HepG2 (cell line): ENCODE data around the gene ACTN3. TPM values are rescaled to one million over a fixed set of nuclear protein-coding genes. Genes with fewer than 3 reads are reported as not detected.

Experiments used
- AFF4 ChIP-seq: sonication (generic); formaldehyde crosslinking; IDR thresholded peaks from 2 replicates; pipeline ENCODE4 v1.4.0; 2020; ENCODE audit warnings: missing genetic modification reagents
- ATRX ChIP-seq: sonication (generic); formaldehyde crosslinking; IDR thresholded peaks from 2 replicates; pipeline ENCODE4 v1.4.0; 2020; ENCODE audit warnings: missing genetic modification reagents, borderline replicate concordance
- DMTF1 ChIP-seq: sonication (generic); formaldehyde crosslinking; IDR thresholded peaks from 2 replicates; pipeline ENCODE4 v1.4.0; 2020; ENCODE audit warnings: mild to moderate bottlenecking, missing genetic modification reagents
- IKZF1 ChIP-seq: fragments of 450-650 bp; IDR thresholded peaks from 2 replicates; pipeline ENCODE4 v1.7.1; 2016
- POLR2A ChIP-seq, 2 experiments: IDR thresholded peaks; 2 replicates each; pipeline ENCODE4 v1.6.1; 2011; ENCODE audit warnings: low read depth in 2 of 2, low read length in 2 of 2, mild to moderate bottlenecking in 1 of 2, moderate library complexity in 1 of 2; ENCODE audit not compliant: insufficient read depth in 1 of 2
- RBAK ChIP-seq: sonication (generic); formaldehyde crosslinking; IDR thresholded peaks from 2 replicates; pipeline ENCODE4 v1.5.1; 2020; ENCODE audit warnings: mild to moderate bottlenecking, missing genetic modification reagents
- U2AF1 ChIP-seq: fragments of 200-400 bp; formaldehyde crosslinking; optimal IDR thresholded peaks from 2 replicates; pipeline ENCODE3; 2017; ENCODE audit warnings: mild to moderate bottlenecking, low read depth, low read length
- YEATS4 ChIP-seq: sonication (generic); formaldehyde crosslinking; IDR thresholded peaks from 2 replicates; pipeline ENCODE4 v1.4.0; 2020; ENCODE audit warnings: missing genetic modification reagents, borderline replicate concordance
- ZBTB34 ChIP-seq: sonication (generic); formaldehyde crosslinking; IDR thresholded peaks from 2 replicates; pipeline ENCODE4 v1.8.0; 2022; ENCODE audit warnings: mild to moderate bottlenecking, missing genetic modification reagents
- ZNF615 ChIP-seq: sonication (generic); formaldehyde crosslinking; IDR thresholded peaks from 2 replicates; pipeline ENCODE4 v1.5.0; 2020; ENCODE audit warnings: mild to moderate bottlenecking, missing genetic modification reagents, borderline replicate concordance
- ZNF775 ChIP-seq: sonication (generic); formaldehyde crosslinking; IDR thresholded peaks from 2 replicates; pipeline ENCODE4 v1.4.0; 2020; ENCODE audit warnings: missing genetic modification reagents, mild to moderate bottlenecking, moderate library complexity, borderline replicate concordance
- polyA plus RNA-seq, 8 experiments: library from polyadenylated mRNA; depleted of rRNA in 3 of 8; stranded (reverse) in 7 of 8; unstranded in 1 of 8; fragments of >200 nt; fragmentation: Illumina TruSeq in 4 of 8; extraction: Trizol in 4 of 8; gene quantifications; 2 replicates each; pipeline versions ENCODE4 v1.2.1 to v1.2.3, GENCODE V29; 2011 to 2016; ENCODE audit warnings: low read depth in 4 of 8, missing spikeins in 1 of 8, mixed read lengths in 1 of 8; ENCODE audit not compliant: insufficient read depth in 1 of 8
- total RNA-seq, 5 experiments: library from RNA; depleted of rRNA; stranded (reverse); fragments of >200 nt; fragmentation: Illumina TruSeq; extraction: Trizol; gene quantifications; 2 replicates each; pipeline ENCODE4 v1.2.3, GENCODE V29; 2016; ENCODE audit warnings: low read depth in 1 of 5
- TF ChIP-seq, protein P1 (sequence below): sonication (generic); formaldehyde crosslinking; conservative IDR thresholded peaks from 2 replicates; pipeline ENCODE4 v1.4.0; 2020; ENCODE audit warnings: mild to moderate bottlenecking, missing genetic modification reagents, moderate library complexity
- TF ChIP-seq, protein P2 (sequence below): sonication (generic); formaldehyde crosslinking; IDR thresholded peaks from 2 replicates; pipeline ENCODE4 v1.5.0; 2020; ENCODE audit warnings: mild to moderate bottlenecking, missing genetic modification reagents, borderline replicate concordance
- TF ChIP-seq, protein P3 (sequence below): sonication (generic); formaldehyde crosslinking; IDR thresholded peaks from 2 replicates; pipeline ENCODE4 v1.5.1; 2020; ENCODE audit warnings: missing genetic modification reagents, mild to moderate bottlenecking, borderline replicate concordance

ACTN3 gene
- total and polyA plus RNA-seq, 2 of the 13 experiments (the other 11 are each of a cell fraction or from before 2014, with no cell fraction given): 0.04 to 0.09 TPM

DNA sequence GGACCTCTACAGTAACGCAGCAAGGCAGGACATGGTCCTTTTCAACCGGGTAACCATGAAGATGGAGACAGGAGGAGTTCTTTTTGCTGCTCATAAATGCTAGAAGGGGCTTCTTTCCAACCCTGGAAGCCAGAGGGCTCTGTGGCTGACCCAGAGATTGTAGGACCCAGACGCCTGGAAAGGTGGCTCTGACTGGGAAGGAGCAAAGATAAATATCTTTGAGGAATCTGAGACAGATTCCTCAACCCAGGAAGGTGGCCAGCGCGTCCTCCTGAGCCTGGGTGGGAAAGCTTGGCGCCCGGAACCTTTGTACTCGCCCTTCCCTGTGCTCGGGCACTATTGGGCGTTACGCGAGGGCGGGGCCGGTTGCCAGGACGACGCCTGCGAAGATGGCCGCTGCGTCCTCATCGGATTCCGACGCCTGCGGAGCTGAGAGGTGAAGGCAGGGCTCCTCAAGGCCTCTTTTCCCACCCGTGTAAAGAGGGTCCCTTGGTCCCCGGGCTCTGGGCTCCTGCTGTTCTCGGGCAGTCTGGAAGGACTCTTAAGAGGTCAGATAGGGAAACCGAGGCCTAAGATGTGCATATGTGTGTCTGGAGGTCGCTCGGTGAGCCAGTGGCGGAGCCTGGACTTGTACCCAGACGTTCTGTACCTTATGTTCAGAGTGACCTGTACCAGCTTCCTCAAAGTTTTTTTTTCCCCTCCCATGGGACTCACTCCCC lies 36.3 kb upstream of the ACTN3 start, which contains the start of gene BBS1 (continued):
- TF ChIP-seq AFF4 (CRISPR knock-in tag): no peak
- peak; percentile 62 for TF ChIP-seq U2AF1
- TF ChIP-seq ZNF615 (CRISPR knock-in tag): no peak
- TF ChIP-seq YEATS4 (CRISPR knock-in tag): peak; percentile 85
- TF ChIP-seq, protein P1, sequence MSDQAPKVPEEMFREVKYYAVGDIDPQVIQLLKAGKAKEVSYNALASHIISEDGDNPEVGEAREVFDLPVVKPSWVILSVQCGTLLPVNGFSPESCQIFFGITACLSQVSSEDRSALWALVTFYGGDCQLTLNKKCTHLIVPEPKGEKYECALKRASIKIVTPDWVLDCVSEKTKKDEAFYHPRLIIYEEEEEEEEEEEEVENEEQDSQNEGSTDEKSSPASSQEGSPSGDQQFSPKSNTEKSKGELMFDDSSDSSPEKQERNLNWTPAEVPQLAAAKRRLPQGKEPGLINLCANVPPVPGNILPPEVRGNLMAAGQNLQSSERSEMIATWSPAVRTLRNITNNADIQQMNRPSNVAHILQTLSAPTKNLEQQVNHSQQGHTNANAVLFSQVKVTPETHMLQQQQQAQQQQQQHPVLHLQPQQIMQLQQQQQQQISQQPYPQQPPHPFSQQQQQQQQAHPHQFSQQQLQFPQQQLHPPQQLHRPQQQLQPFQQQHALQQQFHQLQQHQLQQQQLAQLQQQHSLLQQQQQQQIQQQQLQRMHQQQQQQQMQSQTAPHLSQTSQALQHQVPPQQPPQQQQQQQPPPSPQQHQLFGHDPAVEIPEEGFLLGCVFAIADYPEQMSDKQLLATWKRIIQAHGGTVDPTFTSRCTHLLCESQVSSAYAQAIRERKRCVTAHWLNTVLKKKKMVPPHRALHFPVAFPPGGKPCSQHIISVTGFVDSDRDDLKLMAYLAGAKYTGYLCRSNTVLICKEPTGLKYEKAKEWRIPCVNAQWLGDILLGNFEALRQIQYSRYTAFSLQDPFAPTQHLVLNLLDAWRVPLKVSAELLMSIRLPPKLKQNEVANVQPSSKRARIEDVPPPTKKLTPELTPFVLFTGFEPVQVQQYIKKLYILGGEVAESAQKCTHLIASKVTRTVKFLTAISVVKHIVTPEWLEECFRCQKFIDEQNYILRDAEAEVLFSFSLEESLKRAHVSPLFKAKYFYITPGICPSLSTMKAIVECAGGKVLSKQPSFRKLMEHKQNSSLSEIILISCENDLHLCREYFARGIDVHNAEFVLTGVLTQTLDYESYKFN (CRISPR knock-in tag): 0 out of 2 replicates have a peak, but pooled peaks have one; percentile 17
- no peak for TF ChIP-seq RBAK
- no peak for TF ChIP-seq ZBTB34 (CRISPR knock-in tag)
- no peak for TF ChIP-seq ATRX (CRISPR knock-in tag)
- TF ChIP-seq ZNF775 (CRISPR knock-in tag): no peak
- TF ChIP-seq, protein P2, sequence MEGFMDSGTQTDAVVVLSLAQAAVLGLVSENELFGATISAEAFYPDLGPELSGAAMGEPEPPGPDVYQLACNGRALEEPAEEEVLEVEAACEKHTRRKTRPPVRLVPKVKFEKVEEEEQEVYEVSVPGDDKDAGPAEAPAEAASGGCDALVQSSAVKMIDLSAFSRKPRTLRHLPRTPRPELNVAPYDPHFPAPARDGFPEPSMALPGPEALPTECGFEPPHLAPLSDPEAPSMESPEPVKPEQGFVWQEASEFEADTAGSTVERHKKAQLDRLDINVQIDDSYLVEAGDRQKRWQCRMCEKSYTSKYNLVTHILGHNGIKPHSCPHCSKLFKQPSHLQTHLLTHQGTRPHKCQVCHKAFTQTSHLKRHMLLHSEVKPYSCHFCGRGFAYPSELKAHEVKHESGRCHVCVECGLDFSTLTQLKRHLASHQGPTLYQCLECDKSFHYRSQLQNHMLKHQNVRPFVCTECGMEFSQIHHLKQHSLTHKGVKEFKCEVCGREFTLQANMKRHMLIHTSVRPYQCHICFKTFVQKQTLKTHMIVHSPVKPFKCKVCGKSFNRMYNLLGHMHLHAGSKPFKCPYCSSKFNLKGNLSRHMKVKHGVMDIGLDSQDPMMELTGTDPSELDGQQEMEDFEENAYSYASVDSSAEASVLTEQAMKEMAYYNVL (CRISPR knock-in tag): peak; percentile 63; the same call in 1 of the 2 replicates
- TF ChIP-seq IKZF1: no peak
- TF ChIP-seq DMTF1 (CRISPR knock-in tag): no peak
- TF ChIP-seq POLR2A (IDR thresholded peaks at IDR 0.05; ENCODE audit: insufficient read depth in 1 of 2, low read depth in 2 of 2, low read length in 2 of 2): peak; percentile 63 to 71
- TF ChIP-seq, protein P3, sequence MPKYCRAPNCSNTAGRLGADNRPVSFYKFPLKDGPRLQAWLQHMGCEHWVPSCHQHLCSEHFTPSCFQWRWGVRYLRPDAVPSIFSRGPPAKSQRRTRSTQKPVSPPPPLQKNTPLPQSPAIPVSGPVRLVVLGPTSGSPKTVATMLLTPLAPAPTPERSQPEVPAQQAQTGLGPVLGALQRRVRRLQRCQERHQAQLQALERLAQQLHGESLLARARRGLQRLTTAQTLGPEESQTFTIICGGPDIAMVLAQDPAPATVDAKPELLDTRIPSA (CRISPR knock-in tag): no peak
